GM23248 (cell line): Measurements from ENCODE around the gene SALL4. TPM values are rescaled to one million over a fixed set of nuclear protein-coding genes. Genes with fewer than 3 reads are reported as not detected.
A peak's percentile ranks its signal among the peaks of the same experiment; 100 is the strongest.

Source experiments
- DNase-seq: peaks from one replicate; pipeline ENCODE4 v3.0.0-alpha.2; 2015
- H2AFZ ChIP-seq: fragments of 200-600 bp; sonication (generic); 2 replicates; pipeline ENCODE4 v1.6.1; 2016; ENCODE audit warnings: antibody characterized with exemption
- H3F3A ChIP-seq: fragments of 200-600 bp; sonication (generic); 2 replicates; pipeline ENCODE4 v1.6.1; 2016; ENCODE audit warnings: mild to moderate bottlenecking, antibody characterized with exemption, mixed run types; ENCODE audit not compliant: insufficient read depth
- H3K27ac ChIP-seq: fragments of 200-600 bp; sonication (generic); 2 replicates; pipeline ENCODE4 v1.5.1; 2016; ENCODE audit warnings: mild to moderate bottlenecking
- H3K27me3 ChIP-seq: fragments of 200-600 bp; sonication (generic); replicated peaks from 2 replicates; pipeline ENCODE4 v1.6.1; 2016; ENCODE audit warnings: mild to moderate bottlenecking; ENCODE audit not compliant: insufficient read depth
- H3K36me3 ChIP-seq: fragments of 200-600 bp; sonication (generic); 2 replicates; pipeline ENCODE4 v1.6.1; 2016; ENCODE audit warnings: low read depth, mild to moderate bottlenecking
- H3K4me1 ChIP-seq: fragments of 200-600 bp; sonication (generic); 2 replicates; pipeline ENCODE4 v1.6.1; 2016; ENCODE audit warnings: mild to moderate bottlenecking; ENCODE audit not compliant: insufficient read depth
- H3K4me2 ChIP-seq: fragments of 200-600 bp; sonication (generic); one replicate; pipeline ENCODE4 v1.6.1; 2016; ENCODE audit warnings: mild to moderate bottlenecking; ENCODE audit not compliant: unreplicated experiment
- H3K4me3 ChIP-seq: fragments of 200-600 bp; sonication (generic); 2 replicates; pipeline ENCODE4 v1.5.1; 2016; ENCODE audit warnings: mild to moderate bottlenecking
- H3K79me2 ChIP-seq: fragments of 200-600 bp; sonication (generic); 2 replicates; pipeline ENCODE4 v1.6.1; 2016; ENCODE audit warnings: mild to moderate bottlenecking; ENCODE audit not compliant: insufficient read depth
- H3K9ac ChIP-seq: fragments of 200-600 bp; sonication (generic); 2 replicates; pipeline ENCODE4 v1.6.1; 2016; ENCODE audit warnings: mild to moderate bottlenecking
- H3K9me2 ChIP-seq: fragments of 200-600 bp; sonication (generic); 2 replicates; pipeline ENCODE4 v1.6.1; 2016; ENCODE audit warnings: mixed run types, mild to moderate bottlenecking, moderate library complexity; ENCODE audit not compliant: insufficient read depth
- H3K9me3 ChIP-seq: fragments of 200-600 bp; sonication (generic); one replicate; pipeline ENCODE4 v1.6.1; 2017; ENCODE audit warnings: low read depth
- H4K20me1 ChIP-seq: fragments of 200-600 bp; sonication (generic); 2 replicates; pipeline ENCODE4 v1.6.0; 2016; ENCODE audit not compliant: insufficient read depth
- EZH2 ChIP-seq: fragments of 200-600 bp; sonication (generic); IDR thresholded peaks from 2 replicates; pipeline ENCODE4 v1.6.1; 2018; ENCODE audit warnings: antibody characterized with exemption, mild to moderate bottlenecking; ENCODE audit not compliant: insufficient read depth, poor library complexity, severe bottlenecking
- EZH2phosphoT487 ChIP-seq: fragments of 200-600 bp; sonication (generic); IDR thresholded peaks from 2 replicates; pipeline ENCODE4 v1.6.1; 2018; ENCODE audit warnings: antibody characterized with exemption, moderate library complexity, mild to moderate bottlenecking, low read depth; ENCODE audit not compliant: insufficient read depth
- WGBS, 2 experiments: methylation state at CpG; one replicate each; pipeline ENCODE4 v1.1.6; 2015 to 2017; ENCODE audit warnings: low lambda C conversion rate in 2 of 2, low coverage in 1 of 2; ENCODE audit errors: missing lambda C conversion rate in 2 of 2; 5-methylcytosine and 5-hydroxymethylcytosine counted together
- in situ Hi-C: fragments of 300-500 bp; cut with MboI; formaldehyde crosslinking; loops from 2 replicates; pipeline ENCODE4 v1.15.0; 2020
- polyA plus RNA-seq: library from polyadenylated mRNA; unstranded; fragments of >200 nt; fragmentation: Nextera tagmentation; extraction: Ambion mirVana; gene quantifications from 2 replicates; pipeline ENCODE4 v1.2.1, GENCODE V29; 2016
- total RNA-seq: library from RNA; depleted of rRNA; stranded (reverse); fragments of >200 nt; shearing (Covaris generic); gene quantifications from 2 replicates; pipeline ENCODE4 v1.2.3, GENCODE V29; 2014

SALL4 gene
- total and polyA plus RNA-seq, 2 experiments from 2014 or later = not detected

- H3K27ac ChIP-seq = no peak overlapping the region
- in situ Hi-C loops = no loop called here
- H3K4me2 ChIP-seq = no peak overlapping the region
Observed at GRCh38 chr20:51760905-51761546, 41.3 kb downstream of the SALL4 start.

DNA sequence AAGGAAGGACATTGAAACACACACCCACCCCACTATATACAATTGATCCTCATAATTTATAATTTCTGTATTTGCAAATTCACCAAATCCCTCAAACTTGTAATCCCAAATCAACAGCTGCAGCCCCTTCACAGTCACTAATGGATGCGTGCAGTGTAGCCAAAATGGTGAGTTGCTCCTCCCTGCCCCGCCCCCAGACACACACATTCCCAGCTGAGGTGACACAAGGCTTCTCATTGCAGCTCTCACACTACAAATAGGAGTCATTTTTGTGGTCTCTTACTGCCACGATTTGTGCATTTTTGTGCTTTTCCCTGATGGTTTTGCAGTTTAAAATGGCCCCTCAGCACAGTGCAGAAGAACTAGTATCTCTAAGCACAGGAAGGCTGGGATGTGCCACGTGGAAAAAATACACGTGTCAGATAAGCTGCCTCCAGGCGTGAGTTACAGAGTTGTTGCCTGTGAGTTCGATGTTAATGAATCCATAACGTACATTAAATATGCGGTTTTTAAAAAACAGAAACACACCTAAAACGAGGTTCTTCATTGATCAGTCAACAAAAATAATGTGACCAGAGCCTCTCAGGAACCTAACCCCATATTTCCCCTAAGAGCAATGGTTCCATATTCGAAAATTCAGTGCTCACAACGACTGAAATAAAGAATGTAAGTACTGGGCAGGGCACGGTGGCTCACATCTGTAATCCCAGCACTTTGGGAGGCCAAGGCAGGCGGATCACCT lies 42.4 kb downstream of the SALL4 start:
- WGBS, 2 experiments = 95% methylated on average over 14 of the region's 14 CpGs
- Histone ChIP-seq H3K4me1 (no peaks in the 10 kb centered on the region), H3K4me3 (no peak overlapping the region), H3K9me2 (no peaks in the 10 kb centered on the region), H2AFZ (no peak overlapping the region), H3K4me2 (no peak overlapping the region), H3F3A (no peaks in the 10 kb centered on the region), H3K27me3 (no peaks in the 10 kb centered on the region), H3K79me2 (peaks cover 83% of the 10 kb centered on the region), H3K36me3 (no peaks in the 10 kb centered on the region), H3K27ac (no peak overlapping the region), H4K20me1 (no peaks in the 10 kb centered on the region), H3K9ac (no peak overlapping the region), H3K9me3 (no peaks in the 10 kb centered on the region)
- TF ChIP-seq EZH2phosphoT487 (no peak), EZH2 (no peak)
- in situ Hi-C loops = no loop called here
- DNase-seq = peak; percentile 14

More at GRCh38 chr20:51760905-51761546, 41.3 kb downstream of the SALL4 start:
- H3K9me2 ChIP-seq = no peaks in the 10 kb centered on the region
- WGBS, 2 experiments = 81 to 82% methylated on average over 13 to 14 of the region's 14 CpGs
- no peaks in the 10 kb centered on the region for H3K27me3 ChIP-seq
- peaks cover 73% of the 10 kb centered on the region for H3K79me2 ChIP-seq
- peak; percentile 33 for DNase-seq
- no peaks in the 10 kb centered on the region for H3K36me3 ChIP-seq
- peaks cover 4% of the 10 kb centered on the region; the same call in 1 of the 2 replicates for H3F3A ChIP-seq
- H3K4me1 ChIP-seq = no peaks in the 10 kb centered on the region
- TF ChIP-seq EZH2phosphoT487 = no peak
- TF ChIP-seq EZH2 = no peak
- no peaks in the 10 kb centered on the region for H4K20me1 ChIP-seq
- H2AFZ ChIP-seq = no peak overlapping the region
- no peak overlapping the region for H3K4me3 ChIP-seq
- no peak overlapping the region for H3K9ac ChIP-seq
- no peaks in the 10 kb centered on the region for H3K9me3 ChIP-seq

DNA sequence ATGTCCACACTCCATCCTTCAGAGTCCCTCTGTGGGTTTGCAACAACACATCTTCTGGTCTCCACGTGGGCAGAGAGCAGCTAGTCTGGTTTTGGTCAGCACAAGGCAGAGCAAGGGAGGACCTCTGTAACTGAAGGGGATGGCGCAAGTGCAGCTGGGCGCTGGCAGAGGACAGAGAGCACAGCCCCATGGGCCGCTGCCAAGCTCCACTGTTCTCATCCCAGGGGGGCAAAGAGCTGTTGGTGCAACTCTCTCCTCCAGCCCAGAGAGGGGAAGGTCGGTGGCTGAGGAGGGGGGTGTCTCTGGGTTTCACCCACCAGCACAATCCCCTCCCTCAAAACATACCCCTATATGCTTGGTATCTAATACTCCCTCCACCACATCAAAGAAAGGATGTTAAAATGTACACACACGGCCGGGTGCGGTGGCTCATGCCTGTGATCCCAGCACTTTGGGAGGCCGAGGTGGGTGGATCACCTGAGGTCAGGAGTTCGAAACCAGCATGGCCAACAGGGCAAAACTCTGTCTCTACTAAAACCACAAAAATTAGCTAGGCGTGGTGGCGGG lies 43.3 kb downstream of the SALL4 start:
- H4K20me1 ChIP-seq = no peaks in the 10 kb centered on the region
- WGBS, 2 experiments = 81 to 82% methylated on average over 12 of the region's 12 CpGs
- H3K27ac ChIP-seq = no peak overlapping the region
- H3K4me1 ChIP-seq = no peaks in the 10 kb centered on the region
- no peak overlapping the region for H3K4me3 ChIP-seq
- TF ChIP-seq EZH2phosphoT487 (no peak), EZH2 (no peak)
- no peaks in the 10 kb centered on the region for H3K36me3 ChIP-seq
- no peaks in the 10 kb centered on the region for H3F3A ChIP-seq
- no peaks in the 10 kb centered on the region for H3K9me3 ChIP-seq
- peaks cover 83% of the 10 kb centered on the region for H3K79me2 ChIP-seq
- H3K4me2 ChIP-seq = no peak overlapping the region
- in situ Hi-C loops = no loop called here
- H3K9me2 ChIP-seq = no peaks in the 10 kb centered on the region
- H3K9ac ChIP-seq = no peak overlapping the region
- peak; percentile 15 for DNase-seq
- H3K27me3 ChIP-seq = no peaks in the 10 kb centered on the region
- no peak overlapping the region for H2AFZ ChIP-seq

- H3K4me2 ChIP-seq = no peak overlapping the region
Observed at GRCh38 chr20:51757226-51757625, 45.1 kb downstream of the SALL4 start.

More at GRCh38 chr20:51757226-51757625, 45.1 kb downstream of the SALL4 start:
- in situ Hi-C loops = no loop called here
- peaks cover 14% of the 10 kb centered on the region for H3F3A ChIP-seq
- H3K27ac ChIP-seq = no peak overlapping the region
- no peaks in the 10 kb centered on the region for H4K20me1 ChIP-seq
- WGBS, 2 experiments = 82 to 92% methylated on average over 9 to 10 of the region's 10 CpGs
- no peak overlapping the region for H2AFZ ChIP-seq
- no peaks in the 10 kb centered on the region for H3K9me3 ChIP-seq
- no peak for DNase-seq
- no peak overlapping the region for H3K9ac ChIP-seq
- TF ChIP-seq EZH2 = no peak
- TF ChIP-seq EZH2phosphoT487 = no peak
- no peaks in the 10 kb centered on the region for H3K27me3 ChIP-seq
- H3K79me2 ChIP-seq = peaks cover 81% of the 10 kb centered on the region
- no peaks in the 10 kb centered on the region for H3K9me2 ChIP-seq
- H3K4me1 ChIP-seq = peaks cover 10% of the 10 kb centered on the region
- no peak overlapping the region for H3K4me3 ChIP-seq
- no peaks in the 10 kb centered on the region for H3K36me3 ChIP-seq
